Measurements from ENCODE around the gene ALS2CL.

ALS2CL gene

DNA sequence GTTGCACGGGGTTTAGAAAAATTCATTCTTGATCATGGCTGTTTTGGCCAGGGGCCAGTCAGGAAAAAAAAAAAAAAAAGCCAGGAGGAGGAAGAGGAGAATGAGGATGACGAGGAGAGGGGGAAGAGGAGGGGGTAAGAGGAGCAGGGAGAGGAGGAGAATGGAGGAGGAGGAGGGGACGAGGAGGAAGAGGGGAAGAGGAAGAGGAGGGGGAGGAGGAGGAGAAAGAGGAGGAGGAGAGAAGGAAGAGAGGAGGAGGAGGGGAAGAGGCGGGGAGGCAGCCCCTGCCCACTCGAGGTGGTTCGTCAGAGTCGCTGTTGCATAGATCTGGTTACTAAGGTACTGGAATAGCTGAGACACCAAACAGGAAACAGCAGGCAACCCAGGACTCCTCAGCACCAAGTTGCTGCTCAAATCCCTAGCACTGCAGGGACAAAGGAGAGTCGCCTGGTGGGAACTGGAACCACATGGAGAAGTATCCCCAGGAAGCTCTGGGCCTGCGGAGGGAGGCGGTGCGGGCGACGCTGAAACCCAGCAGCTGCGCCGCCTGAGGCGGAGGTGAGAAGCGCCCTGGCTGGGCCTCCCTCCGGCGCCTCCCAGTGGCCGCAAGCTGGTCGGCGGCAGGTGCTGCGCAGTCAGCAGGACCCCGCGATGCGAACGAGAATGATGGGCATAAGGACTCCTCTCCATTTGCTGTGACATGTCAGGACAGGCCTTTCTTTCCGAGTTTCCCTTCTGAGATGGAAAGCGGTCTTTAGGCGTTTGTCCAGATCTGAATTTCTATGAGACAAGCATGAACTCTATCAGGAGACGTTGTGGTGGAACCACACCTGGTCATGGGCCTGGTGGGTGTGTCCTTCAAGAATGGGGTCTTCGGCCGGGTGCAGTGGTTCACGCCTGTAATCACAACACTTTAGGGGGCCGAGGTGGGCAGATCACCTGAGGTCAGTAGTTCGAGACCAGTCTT is 63.6 kb downstream of the ALS2CL start:
- FAIRE-seq, result no peak

DNA sequence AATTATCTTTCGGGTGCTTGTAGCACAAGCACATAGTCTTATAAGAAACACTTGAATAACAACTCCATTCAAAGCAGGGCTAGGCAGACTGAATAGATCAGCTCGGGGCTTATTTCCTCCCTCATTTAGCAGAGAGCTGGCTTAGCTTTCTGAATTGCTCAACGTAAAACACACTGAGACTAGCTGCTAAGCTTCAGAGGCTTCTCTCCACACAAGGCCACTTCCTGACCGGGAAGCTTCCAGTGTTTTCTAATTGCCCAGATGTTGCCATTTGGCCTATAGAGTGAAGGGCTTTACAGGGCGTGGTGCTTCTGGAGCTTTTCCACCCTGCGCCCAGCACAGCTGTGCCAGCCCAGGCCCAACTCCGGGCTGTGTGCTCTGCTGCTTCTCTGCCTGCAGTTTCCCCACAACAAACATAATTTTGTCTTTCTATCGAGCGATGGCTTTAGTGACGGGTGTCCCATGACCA is 64.5 kb downstream of the ALS2CL start:
- no peak for FAIRE-seq

DNA sequence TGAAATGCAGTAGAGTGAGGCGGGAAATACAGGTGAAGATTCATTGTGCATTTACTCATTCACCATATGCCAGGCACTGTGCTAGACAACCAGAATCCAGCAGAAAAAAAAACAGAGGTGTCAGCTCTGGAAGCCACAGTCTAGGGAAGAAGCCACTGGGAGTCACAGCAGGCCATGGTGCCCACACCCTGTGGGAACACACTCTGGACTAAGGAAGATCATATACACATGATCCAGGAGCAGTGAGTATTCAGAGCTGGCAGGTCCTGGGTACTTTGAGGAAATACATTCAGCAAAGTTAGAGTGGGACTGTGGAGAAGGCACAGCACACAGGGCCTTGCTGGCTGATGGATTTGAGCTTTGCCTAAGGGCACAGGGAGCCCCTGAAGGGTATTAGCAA is 66.4 kb downstream of the ALS2CL start:
- no peak for FAIRE-seq

DNA sequence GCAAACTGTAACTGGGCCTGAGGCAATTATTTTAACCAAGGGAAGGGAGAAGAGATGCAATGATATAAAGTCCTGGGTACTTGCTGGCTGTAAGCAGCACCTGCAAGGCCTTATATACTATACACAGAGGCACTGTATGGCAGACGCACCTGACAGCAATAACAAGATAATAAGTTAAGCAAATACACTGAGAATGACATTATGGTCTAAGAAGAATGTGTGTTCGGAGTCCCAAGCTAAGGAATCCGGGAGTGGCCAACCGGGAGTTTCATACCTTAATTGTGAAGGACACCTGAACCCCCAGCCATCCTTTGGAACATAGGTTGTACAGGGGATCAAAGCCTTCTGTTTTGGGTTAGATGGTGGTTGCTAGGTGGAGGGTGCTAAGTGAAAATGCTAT is 67.4 kb downstream of the ALS2CL start:
- FAIRE-seq, result no peak

DNA sequence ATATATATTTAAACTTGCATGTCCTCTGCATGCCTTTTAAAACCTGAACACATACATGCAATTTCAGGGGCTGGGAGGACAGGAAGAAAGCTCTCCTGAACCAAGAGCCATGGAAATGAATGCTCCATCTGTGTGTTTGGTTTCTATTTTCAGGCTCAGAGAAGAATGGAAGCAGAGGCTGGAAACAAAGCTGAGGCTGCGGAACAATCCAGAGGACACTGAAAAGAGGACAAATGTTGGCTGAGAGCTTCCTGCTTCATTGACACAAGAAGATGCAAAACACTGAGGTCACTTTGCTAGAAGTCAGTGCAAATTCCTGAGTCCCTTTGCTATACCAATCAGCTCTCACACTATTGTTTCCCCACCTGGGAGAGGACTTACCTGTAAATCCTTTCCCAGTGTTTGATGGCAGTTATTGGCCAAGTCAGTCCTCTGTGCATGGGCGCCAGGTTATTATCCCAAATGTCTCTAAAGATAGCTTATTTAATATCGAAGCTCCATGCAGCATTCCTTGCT is 68.4 kb downstream of the ALS2CL start:
- no peak for FAIRE-seq

DNA sequence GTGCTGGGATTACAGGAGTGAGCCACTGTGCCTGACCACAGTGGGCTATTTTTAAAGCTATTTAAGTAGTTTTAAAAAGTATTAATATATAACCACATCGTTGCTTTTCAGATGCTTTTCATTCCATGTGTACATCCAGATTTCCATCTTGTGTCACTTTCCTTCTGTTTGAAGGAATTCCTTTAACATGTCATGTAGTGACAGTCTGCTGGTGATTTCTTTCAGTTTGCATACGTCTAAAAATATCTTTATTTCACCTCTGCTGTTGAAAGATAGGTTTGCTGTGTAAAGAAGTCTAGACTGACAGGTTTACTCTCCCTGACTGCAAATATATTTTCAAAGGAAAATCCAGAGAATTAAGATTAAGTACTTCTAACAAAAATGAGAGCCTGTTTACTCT is 68.9 kb downstream of the ALS2CL start:
- FAIRE-seq, result no peak

GRCh38 chr3:46619845-46620778 is 73.4 kb downstream of the ALS2CL start:
- no peak for FAIRE-seq
